ENCODE results near the gene PYGB.

PYGB gene

DNA sequence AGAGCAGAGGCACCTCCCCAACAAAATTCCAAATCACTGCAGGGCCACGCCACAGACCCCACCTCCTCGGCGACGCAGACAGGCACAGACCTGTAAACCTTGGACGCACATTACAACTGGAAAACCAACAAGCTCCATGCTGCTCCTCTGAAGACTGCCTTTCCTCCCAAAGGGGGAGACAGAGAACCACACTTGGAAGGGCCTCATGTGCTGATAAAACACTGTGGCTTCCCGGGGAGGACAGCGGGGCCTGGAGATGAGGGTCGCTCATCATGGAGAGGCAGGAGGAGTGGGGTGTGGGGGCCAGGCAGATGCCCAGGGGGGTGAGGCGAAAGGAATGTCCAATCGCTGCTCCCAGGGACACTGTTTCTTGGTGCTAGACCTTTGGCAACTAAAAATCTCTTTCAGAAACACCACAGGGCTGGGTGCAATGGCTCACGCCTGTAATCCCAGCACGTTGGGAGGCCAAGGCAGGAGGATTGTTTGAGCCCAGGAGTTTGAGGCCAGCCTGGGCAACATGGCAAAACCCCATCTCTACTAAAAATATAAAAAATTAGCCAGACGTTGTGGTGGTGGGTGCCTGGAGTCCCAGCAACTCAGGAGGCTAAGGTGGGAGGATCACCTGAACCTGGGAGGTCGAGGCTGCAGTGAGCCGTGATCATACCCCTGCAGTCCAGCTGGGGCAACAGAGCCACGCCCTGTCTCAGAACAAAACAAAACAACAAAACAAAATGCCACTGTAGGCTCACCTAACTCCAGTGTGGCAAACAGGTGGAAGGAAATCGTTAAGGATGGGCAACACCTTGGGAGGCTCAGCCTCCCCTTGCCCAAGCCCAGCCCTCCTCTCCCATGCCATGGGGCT lies 88.9 kb downstream of the PYGB start:
- DNase-seq (ENCODE audit: low read depth, low spot score), result peak; percentile 33

DNA sequence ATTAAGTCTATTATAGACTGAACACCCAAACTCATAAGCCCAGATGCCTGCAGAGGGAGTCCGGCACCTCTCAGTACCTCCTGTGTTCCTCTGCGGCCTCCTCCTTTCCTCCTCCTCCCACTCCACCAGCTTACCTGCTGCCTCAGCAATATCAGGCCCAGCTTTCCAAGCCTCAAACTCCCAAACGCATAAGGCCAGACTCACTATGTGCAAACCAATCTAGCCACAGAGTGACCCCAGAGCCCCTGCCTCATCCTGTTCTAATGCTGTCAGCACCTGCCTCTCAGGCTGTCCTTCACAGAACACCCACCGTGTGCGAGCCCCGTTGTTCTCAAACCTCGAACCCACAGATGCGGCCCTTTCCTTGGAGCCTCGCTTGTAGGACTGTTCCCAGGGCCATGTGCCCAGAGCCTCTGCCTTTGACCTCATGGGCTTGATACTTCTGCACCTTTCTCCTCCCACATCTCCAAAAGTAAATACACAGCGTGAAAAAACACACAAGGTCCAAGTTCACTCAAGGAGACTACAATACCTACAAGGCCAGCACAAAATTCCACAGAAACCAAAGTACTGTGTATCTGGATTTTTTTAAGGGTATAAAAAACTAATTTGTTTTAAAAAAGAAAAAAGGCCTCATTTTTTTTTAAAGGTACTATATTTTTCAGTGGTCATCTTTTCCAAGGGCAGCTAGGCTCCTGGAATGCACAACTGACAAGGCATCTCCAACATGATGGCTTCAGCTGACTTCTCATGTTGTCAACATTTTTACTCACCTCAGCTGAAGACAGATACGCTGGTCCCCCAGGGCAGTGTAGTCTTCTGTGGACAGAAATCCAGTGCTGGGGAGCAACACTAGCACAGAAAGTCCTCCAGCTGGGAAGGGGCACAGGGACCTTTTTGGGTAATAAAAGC lies 90.5 kb downstream of the PYGB start:
- DNase-seq (ENCODE audit: low read depth, low spot score), result no peak

DNA sequence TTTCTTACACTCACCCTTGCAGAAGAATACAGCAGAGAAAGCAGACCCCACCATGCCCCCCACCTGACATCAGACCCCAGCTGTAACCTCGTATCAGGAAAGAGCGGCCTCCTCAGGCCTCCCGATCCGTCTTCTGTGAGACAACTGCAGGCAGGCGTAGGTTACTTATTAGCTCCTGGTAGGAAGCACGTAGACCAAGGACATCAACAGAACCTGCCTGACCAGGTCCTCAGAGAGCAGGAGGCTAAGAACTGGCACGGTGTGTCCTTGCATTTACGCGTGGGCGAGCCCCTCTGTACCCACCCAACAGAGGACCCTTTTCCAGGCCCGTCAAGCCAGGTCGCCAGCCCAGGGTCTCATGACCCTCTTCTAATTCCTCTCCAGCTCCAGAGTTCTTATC lies 91.7 kb downstream of the PYGB start:
- no peak for DNase-seq (ENCODE audit: low read depth, low spot score)

DNA sequence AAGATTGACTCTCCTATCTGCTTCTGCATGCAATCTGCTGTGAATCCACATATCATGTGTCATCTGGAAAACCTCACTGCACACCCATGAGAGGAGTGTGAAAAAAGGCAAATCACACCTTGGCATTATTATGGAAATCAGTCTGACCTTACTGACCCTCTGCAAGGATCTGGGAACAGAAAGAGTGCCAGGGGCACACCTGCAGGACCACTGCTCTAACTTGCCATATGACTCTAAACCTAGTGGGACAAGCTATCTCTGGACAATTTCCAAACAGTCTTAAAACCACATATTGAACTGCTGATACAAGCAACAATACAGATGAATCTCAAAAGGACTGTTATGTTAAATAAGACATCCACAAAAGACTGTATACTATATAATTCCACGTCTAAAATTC lies 92.5 kb downstream of the PYGB start:
- no peak for DNase-seq (ENCODE audit: low read depth, low spot score)

DNA sequence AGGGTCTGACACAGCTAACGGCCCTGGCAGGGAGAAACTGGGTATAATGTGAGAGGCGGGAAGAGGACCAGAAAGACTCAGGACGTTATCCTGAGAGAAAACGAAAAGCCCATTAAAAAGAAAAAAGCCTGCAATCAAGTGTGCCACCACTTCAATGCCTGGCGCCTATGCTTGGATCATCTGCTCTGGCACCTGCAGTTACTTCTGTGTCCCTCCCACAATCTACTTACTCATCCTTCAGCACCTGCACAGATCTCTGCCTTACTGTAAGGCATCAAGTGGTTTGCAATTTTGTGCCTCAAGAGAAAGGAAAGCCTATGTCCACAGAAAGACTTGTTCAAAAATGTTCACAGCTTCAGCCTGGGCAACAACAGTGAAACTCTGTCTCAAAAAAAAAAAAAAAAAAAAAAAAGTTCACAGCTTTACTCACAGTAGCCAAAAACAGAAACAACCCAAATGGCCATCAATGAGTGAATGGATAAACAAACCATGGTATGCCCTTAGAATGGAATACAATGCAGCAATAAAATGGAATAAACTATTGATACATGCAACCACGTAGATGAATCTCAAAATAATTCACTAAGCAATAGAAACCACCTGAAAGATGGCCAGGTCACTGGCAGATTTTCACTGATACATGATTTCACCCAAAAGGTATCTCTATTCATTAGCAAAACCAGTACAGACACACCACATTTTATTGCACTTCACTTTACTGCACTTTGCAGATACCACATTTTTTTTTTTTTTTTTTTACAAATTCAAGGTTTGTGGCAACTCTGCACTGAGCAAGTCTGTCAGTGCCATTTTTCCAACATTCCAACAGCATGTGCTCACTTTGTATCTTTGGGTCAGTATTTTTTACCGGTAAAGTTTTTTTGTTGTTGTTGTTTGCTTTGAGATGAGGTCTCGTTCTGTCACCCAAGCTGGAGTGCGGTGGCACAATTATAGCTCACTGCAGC lies 94.1 kb downstream of the PYGB start:
- DNase-seq (ENCODE audit: low read depth, low spot score), result no peak

DNA sequence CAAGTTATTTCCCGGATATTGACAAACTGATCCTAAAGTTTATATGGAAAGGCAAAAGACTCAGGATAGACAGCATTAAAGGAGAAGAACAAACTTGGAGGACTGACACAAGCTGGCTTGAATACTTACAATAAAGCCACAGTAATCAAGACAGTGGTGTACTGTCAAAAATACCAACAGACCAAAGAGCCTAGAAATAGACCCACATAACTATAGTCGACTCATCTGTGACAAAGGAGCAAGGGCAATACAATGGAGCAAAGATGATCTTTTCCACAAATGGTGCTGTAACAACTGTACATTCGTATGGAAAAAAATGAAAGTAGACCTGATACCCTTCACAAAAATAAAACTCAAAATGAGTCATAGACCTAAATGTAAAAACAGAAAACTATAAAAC lies 96.7 kb downstream of the PYGB start:
- DNase-seq (ENCODE audit: low read depth, low spot score), result no peak

DNA sequence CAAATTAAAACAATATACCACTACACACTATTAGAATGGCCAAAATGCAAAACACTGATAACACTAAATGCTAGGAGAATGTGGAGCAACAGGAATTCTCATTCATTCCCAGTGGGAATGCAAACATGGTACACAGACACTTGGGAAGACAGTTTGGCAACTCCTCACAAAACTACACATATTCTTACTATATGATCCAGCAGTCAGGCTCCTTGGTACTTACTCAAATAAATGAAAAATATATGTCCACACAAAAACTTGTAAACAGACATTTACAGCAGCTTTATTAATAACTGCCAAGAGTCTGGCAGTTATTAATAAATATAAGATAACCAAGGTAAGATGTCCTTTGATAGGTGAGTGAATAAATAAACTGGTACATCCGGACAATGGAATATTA lies 97.8 kb downstream of the PYGB start:
- DNase-seq (ENCODE audit: low read depth, low spot score), result no peak

DNA sequence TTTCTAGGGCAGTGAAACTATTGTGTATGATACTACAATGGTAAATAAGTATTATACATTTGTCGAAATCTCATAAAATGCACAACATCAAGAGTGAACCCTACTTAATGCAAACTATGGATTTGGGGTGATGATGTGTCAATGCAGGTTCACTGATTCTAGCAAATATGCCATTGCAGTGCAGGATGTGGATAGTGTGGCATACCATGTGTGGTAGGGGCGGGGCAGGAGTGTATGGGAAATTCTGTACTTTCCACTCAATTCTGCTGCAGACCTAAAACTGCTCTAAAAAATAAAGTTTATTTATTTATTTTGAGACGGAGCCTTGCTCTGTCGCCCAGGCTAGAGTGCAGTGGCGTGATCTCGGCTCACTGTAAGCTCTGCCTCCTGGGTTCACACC lies 98.5 kb downstream of the PYGB start:
- no peak for DNase-seq (ENCODE audit: low read depth, low spot score)
